ENCODE results near the gene PHLPP1. TPM values are rescaled to one million over a fixed set of nuclear protein-coding genes. Genes with fewer than 3 reads are reported as not detected.

Gene PHLPP1
- total RNA-seq, 1 experiment from 2014 or later: 14.1 TPM

GRCh38 chr18:62766266-62766665 is 50.9 kb downstream of the PHLPP1 start:
- no peaks in the 10 kb centered on the region for H4K20me1 ChIP-seq (ENCODE audit: low read length)
- H3K4me3 ChIP-seq (ENCODE audit: low read length): no peak overlapping the region
- no peaks in the 10 kb centered on the region for H3K9me3 ChIP-seq (ENCODE audit: low read length)
- no peak overlapping the region for H3K9ac ChIP-seq (ENCODE audit: low read length)
- H3K27me3 ChIP-seq (ENCODE audit: low read length): no peaks in the 10 kb centered on the region
- ATAC-seq (no peak), DNase-seq (no peak)
- no peaks in the 10 kb centered on the region for H3K9me2 ChIP-seq (replicated peaks; ENCODE audit: low read length)
- TF ChIP-seq EZH2 (IDR thresholded peaks at IDR 0.05; ENCODE audit: low read length, unreplicated experiment) (no peak), CTCF (conservative IDR thresholded peaks at IDR 0.05; ENCODE audit: low read depth, low read length) (no peak), EZH2phosphoT487 (IDR thresholded peaks at IDR 0.05; ENCODE audit: borderline replicate concordance, low read length) (no peak)
- H3K27ac ChIP-seq (ENCODE audit: low read length): no peak overlapping the region
- no peaks in the 10 kb centered on the region for H3F3A ChIP-seq (ENCODE audit: low read length, unreplicated experiment)
- BruUV-seq (replicated peaks): no TSS peak
- no peaks in the 10 kb centered on the region for H3K36me3 ChIP-seq (ENCODE audit: low read depth, low read length)
- CTCF ChIA-PET: interaction anchor here (1.0 kb wide), 1 partner anchor 51 kb away, joined by 6 read pairs; the partner anchor contains the start of gene PHLPP1
- peaks cover 71% of the 10 kb centered on the region for H3K79me2 ChIP-seq (ENCODE audit: low read length)
- POLR2A ChIA-PET (ENCODE audit: unreplicated experiment): no interaction called here
- H3K4me2 ChIP-seq (ENCODE audit: low read length): no peak overlapping the region
- no peak overlapping the region for H2AFZ ChIP-seq (ENCODE audit: low read length)
- peaks cover 44% of the 10 kb centered on the region for H3K4me1 ChIP-seq (ENCODE audit: insufficient read depth, low read length)
- intact Hi-C loops (cut with micrococcal nuclease): no loop called here

GRCh38 chr18:62767321-62767720 is 52.0 kb downstream of the PHLPP1 start:
- DNase-seq (peak; percentile 23), ATAC-seq (no peak)
- H3K9me2 ChIP-seq (replicated peaks; ENCODE audit: low read length): no peaks in the 10 kb centered on the region
- H2AFZ ChIP-seq (ENCODE audit: low read length): no peak overlapping the region
- H3F3A ChIP-seq (ENCODE audit: low read length, unreplicated experiment): no peaks in the 10 kb centered on the region
- H3K27ac ChIP-seq (ENCODE audit: low read length): peak overlapping the region; percentile 84
- peaks cover 78% of the 10 kb centered on the region for H3K79me2 ChIP-seq (ENCODE audit: low read length)
- H3K4me2 ChIP-seq (ENCODE audit: low read length): peak overlapping the region; percentile 71
- intact Hi-C loops (cut with micrococcal nuclease): no loop called here
- POLR2A ChIA-PET (ENCODE audit: unreplicated experiment): no interaction called here
- no peaks in the 10 kb centered on the region for H3K9me3 ChIP-seq (ENCODE audit: low read length)
- CTCF ChIA-PET: interaction anchor here (1.0 kb wide), 1 partner anchor 52 kb away, joined by 6 read pairs; the partner anchor contains the start of gene PHLPP1
- TF ChIP-seq EZH2phosphoT487 (IDR thresholded peaks at IDR 0.05; ENCODE audit: borderline replicate concordance, low read length): no peak
- no peak for TF ChIP-seq CTCF (conservative IDR thresholded peaks at IDR 0.05; ENCODE audit: low read depth, low read length)
- H3K27me3 ChIP-seq (ENCODE audit: low read length): no peaks in the 10 kb centered on the region
- H4K20me1 ChIP-seq (ENCODE audit: low read length): no peaks in the 10 kb centered on the region
- H3K9ac ChIP-seq (ENCODE audit: low read length): peak overlapping the region; percentile 41; the same call in 1 of the 2 replicates
- H3K4me1 ChIP-seq (ENCODE audit: insufficient read depth, low read length): peaks cover 44% of the 10 kb centered on the region
- no TSS peak for BruUV-seq (replicated peaks)
- H3K36me3 ChIP-seq (ENCODE audit: low read depth, low read length): no peaks in the 10 kb centered on the region
- no peak overlapping the region for H3K4me3 ChIP-seq (ENCODE audit: low read length)

- Histone ChIP-seq H3K27ac (ENCODE audit: low read length) (peak overlapping the region; percentile 84), H3K27me3 (ENCODE audit: low read length) (no peaks in the 10 kb centered on the region), H3K36me3 (ENCODE audit: low read depth, low read length) (no peaks in the 10 kb centered on the region), H3K4me3 (ENCODE audit: low read length) (peak overlapping the region; percentile 14; the same call in 1 of the 2 replicates), H3K4me1 (ENCODE audit: insufficient read depth, low read length) (peaks cover 39% of the 10 kb centered on the region), H3K9me2 (replicated peaks; ENCODE audit: low read length) (no peaks in the 10 kb centered on the region), H4K20me1 (ENCODE audit: low read length) (no peaks in the 10 kb centered on the region), H3K9ac (ENCODE audit: low read length) (peak overlapping the region; percentile 41), H3K79me2 (ENCODE audit: low read length) (peaks cover 81% of the 10 kb centered on the region), H3F3A (ENCODE audit: low read length, unreplicated experiment) (no peaks in the 10 kb centered on the region), H2AFZ (ENCODE audit: low read length) (no peak overlapping the region), H3K9me3 (ENCODE audit: low read length) (no peaks in the 10 kb centered on the region), H3K4me2 (ENCODE audit: low read length) (peak overlapping the region; percentile 71)
- ChIA-PET POLR2A (ENCODE audit: unreplicated experiment) (interaction anchor here (0.6 to 0.7 kb wide), 2 partner anchors 50 to 106 kb away, joined by 4 to 5 read pairs; no protein-coding TSS in a partner anchor), CTCF (interaction anchor here (0.6 kb wide), 1 partner anchor 53 kb away, joined by 4 read pairs; the partner anchor contains the start of gene PHLPP1)
- BruUV-seq (replicated peaks): no TSS peak
- DNase-seq (peak; percentile 24), ATAC-seq (peak; percentile 72)
- TF ChIP-seq EZH2 (IDR thresholded peaks at IDR 0.05; ENCODE audit: low read length, unreplicated experiment): no peak
- no peak for TF ChIP-seq CTCF (conservative IDR thresholded peaks at IDR 0.05; ENCODE audit: low read depth, low read length)
- no peak for TF ChIP-seq EZH2phosphoT487 (IDR thresholded peaks at IDR 0.05; ENCODE audit: borderline replicate concordance, low read length)
- intact Hi-C loops (cut with micrococcal nuclease): no loop called here
Measured at GRCh38 chr18:62767836-62768557, 52.7 kb downstream of the PHLPP1 start.

All from PC-3 (cell line).